Measurements from ENCODE around the gene IGF2.

DNA sequence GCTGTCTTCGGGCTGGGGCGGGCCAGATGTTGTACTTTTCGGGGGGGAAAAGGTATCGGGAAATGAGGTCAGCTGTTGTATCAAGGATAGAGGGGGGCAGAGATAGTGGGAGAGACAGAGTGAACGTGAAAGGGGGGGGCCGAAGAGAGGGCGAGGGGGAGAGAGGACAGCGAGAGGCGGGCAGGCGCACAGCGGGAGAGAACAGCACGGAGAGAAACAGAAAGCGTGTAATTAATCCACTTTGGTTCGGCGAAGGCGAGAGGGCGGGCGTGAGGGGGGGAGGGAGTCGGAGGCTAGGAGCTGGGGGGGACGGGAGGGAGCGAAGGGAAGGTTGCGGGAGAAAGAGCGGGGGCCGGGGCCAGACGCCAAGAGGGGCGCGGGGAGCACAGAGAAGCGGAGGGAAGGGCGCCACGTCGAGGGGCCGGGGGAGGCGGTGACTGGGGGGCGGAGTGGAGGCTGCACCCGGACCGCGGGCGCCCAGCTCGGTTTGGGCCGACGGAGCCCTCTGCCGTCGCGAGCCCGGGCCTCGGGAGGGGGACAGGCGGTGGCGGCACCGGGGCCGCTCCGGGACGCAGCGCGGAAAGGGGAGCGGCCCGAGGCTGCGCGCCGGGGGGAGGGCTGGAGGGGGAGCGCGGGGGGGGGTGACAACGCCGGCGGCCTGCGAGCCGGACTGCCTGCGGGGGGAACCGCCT lies 612 bp downstream of the IGF2 start:
- TF ChIP-seq, protein P1, sequence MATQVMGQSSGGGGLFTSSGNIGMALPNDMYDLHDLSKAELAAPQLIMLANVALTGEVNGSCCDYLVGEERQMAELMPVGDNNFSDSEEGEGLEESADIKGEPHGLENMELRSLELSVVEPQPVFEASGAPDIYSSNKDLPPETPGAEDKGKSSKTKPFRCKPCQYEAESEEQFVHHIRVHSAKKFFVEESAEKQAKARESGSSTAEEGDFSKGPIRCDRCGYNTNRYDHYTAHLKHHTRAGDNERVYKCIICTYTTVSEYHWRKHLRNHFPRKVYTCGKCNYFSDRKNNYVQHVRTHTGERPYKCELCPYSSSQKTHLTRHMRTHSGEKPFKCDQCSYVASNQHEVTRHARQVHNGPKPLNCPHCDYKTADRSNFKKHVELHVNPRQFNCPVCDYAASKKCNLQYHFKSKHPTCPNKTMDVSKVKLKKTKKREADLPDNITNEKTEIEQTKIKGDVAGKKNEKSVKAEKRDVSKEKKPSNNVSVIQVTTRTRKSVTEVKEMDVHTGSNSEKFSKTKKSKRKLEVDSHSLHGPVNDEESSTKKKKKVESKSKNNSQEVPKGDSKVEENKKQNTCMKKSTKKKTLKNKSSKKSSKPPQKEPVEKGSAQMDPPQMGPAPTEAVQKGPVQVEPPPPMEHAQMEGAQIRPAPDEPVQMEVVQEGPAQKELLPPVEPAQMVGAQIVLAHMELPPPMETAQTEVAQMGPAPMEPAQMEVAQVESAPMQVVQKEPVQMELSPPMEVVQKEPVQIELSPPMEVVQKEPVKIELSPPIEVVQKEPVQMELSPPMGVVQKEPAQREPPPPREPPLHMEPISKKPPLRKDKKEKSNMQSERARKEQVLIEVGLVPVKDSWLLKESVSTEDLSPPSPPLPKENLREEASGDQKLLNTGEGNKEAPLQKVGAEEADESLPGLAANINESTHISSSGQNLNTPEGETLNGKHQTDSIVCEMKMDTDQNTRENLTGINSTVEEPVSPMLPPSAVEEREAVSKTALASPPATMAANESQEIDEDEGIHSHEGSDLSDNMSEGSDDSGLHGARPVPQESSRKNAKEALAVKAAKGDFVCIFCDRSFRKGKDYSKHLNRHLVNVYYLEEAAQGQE (IDR thresholded peaks at IDR 0.05; ENCODE audit: insufficient read depth in 1 of 2, low read depth in 2 of 2, low read length in 2 of 2) = 0 out of 4 replicates have a peak, but pooled peaks of 1 of the 2 experiments have one; percentile 15
- TF ChIP-seq SIN3A (IDR thresholded peaks at IDR 0.05; ENCODE audit: borderline replicate concordance, insufficient read depth, low read length) (no peak), POLR2AphosphoS5 (IDR thresholded peaks at IDR 0.05; ENCODE audit: low read depth, low read length) (no peak), TAF1 (IDR thresholded peaks at IDR 0.05; ENCODE audit: borderline replicate concordance, insufficient read depth, low read length) (peak; percentile 15; the same call in 1 of the 2 replicates), FOXP2 (optimal IDR thresholded peaks at IDR 0.05; ENCODE audit: borderline replicate concordance, extremely low read depth, extremely low read length, insufficient read depth) (no peak)
